GM12878 (cell line): Measurements from ENCODE around the gene SNED1. TPM values are rescaled to one million over a fixed set of nuclear protein-coding genes. Genes with fewer than 3 reads are reported as not detected.

ENCODE experiments used
- ATAC-seq: fragments of 200-7000 bp; cut with Tn5 transposase; 3 replicates; pipeline ENCODE4 v1.9.1; 2020; ENCODE audit warnings: mild to moderate bottlenecking, moderate library complexity
- BruUV-seq: library from RNA; stranded (reverse); fragments of 400-500 nt; replicated peaks from 2 replicates; lab custom pipeline; 2021; lab: Mats Ljungman, UMichigan
- CTCF ChIA-PET: fragments of 300-600 bp; sonication (Branson Sonifier 250); formaldehyde crosslinking; extraction: SDS; loops from one replicate; lab custom pipeline; 2021; ENCODE audit warnings: inconsistent platforms; lab: Yijun Ruan, JAX
- POLR2A ChIA-PET: fragments of 350-600 bp; formaldehyde crosslinking; extraction: SDS; loops from one replicate; lab custom pipeline; 2021; ENCODE audit warnings: inconsistent platforms; lab: Charles Lee
- RAD21 ChIA-PET: fragments of 300-600 bp; sonication (Branson Sonifier 250); formaldehyde crosslinking; loops from one replicate; lab custom pipeline; 2023; ENCODE audit warnings: antibody characterized with exemption; ENCODE audit not compliant: unreplicated experiment; lab: Charles Lee
- SMC1A ChIA-PET: fragments of 300-600 bp; sonication (Branson Sonifier 250); formaldehyde crosslinking; loops from one replicate; lab custom pipeline; 2023; ENCODE audit not compliant: unreplicated experiment, uncharacterized antibody; lab: Charles Lee
- DNase-seq: peaks from one replicate; pipeline ENCODE4 v3.0.0-alpha.2; 2011; ENCODE audit warnings: low read depth, low spot score
- FAIRE-seq: peaks from 3 replicates; lab custom pipeline; 2011; peaks lifted over from hg19 to GRCh38; lab: Jason Lieb, UNC
- H2AFZ ChIP-seq: 2 replicates; pipeline ENCODE4 v1.6.0; 2011; ENCODE audit warnings: low read depth, low read length, control low read depth; ENCODE audit not compliant: control insufficient read depth
- H3K27ac ChIP-seq: 2 replicates; pipeline ENCODE4 v1.5.1; 2011; ENCODE audit warnings: control low read depth; ENCODE audit not compliant: control insufficient read depth, insufficient read depth
- H3K27me3 ChIP-seq, 2 experiments: replicated peaks in 1 of 2; 2 replicates each; pipeline versions ENCODE4 v1.6.0 to v1.6.1; 2011; ENCODE audit warnings: low read length in 1 of 2; ENCODE audit not compliant: control insufficient read depth in 2 of 2, insufficient read depth in 2 of 2
- H3K36me3 ChIP-seq, 2 experiments: 2 replicates each; pipeline ENCODE4 v1.5.1; 2011; ENCODE audit warnings: low read length in 1 of 2; ENCODE audit not compliant: control insufficient read depth in 2 of 2, insufficient read depth in 2 of 2
- H3K4me1 ChIP-seq: 2 replicates; pipeline ENCODE4 v1.6.1; 2011; ENCODE audit warnings: mild to moderate bottlenecking, low read length, moderate library complexity, mixed read lengths; ENCODE audit not compliant: control insufficient read depth, insufficient read depth
- H3K4me2 ChIP-seq: 2 replicates; pipeline ENCODE4 v1.6.0; 2011; ENCODE audit warnings: control low read depth; ENCODE audit not compliant: control insufficient read depth, insufficient read depth
- H3K4me3 ChIP-seq: fragments of 200-600 bp; sonication (generic); 2 replicates; pipeline ENCODE4 v1.5.1; 2016
- H3K79me2 ChIP-seq: 2 replicates; pipeline ENCODE4 v1.6.0; 2011; ENCODE audit warnings: low read length; ENCODE audit not compliant: control insufficient read depth, insufficient read depth
- H3K9ac ChIP-seq: 2 replicates; pipeline ENCODE4 v1.8.0; 2011; ENCODE audit warnings: low read length, control low read depth, mixed read lengths; ENCODE audit not compliant: control insufficient read depth, insufficient read depth
- H3K9me3 ChIP-seq: replicated peaks from 3 replicates; pipeline ENCODE4 v1.5.1; 2011; ENCODE audit warnings: mild to moderate bottlenecking, low read length; ENCODE audit not compliant: control insufficient read depth, insufficient read depth
- H4K20me1 ChIP-seq: 2 replicates; pipeline ENCODE4 v1.6.0; 2011; ENCODE audit not compliant: control insufficient read depth, insufficient read depth
- BCL11A ChIP-seq: IDR thresholded peaks from 2 replicates; pipeline ENCODE4 v1.6.1; 2011; ENCODE audit warnings: low read depth, low read length
- MEF2A ChIP-seq: IDR thresholded peaks from 2 replicates; pipeline ENCODE4 v1.6.1; 2011; ENCODE audit warnings: low read depth, mild to moderate bottlenecking, low read length, moderate library complexity; ENCODE audit not compliant: insufficient read depth
- WGBS: methylation state at CpG from one replicate; pipeline ENCODE4 v1.1.6; 2016; ENCODE audit warnings: low lambda C conversion rate; ENCODE audit not compliant: insufficient replicate concordance, insufficient coverage; ENCODE audit errors: missing lambda C conversion rate; 5-methylcytosine and 5-hydroxymethylcytosine counted together
- in situ Hi-C: fragments of 300-500 bp; cut with MboI; formaldehyde crosslinking; loops from 9 replicates; pipeline ENCODE4 v1.14.3; 2018; ENCODE audit warnings: mixed read lengths
- intact Hi-C: fragments of 100-400 bp; cut with micrococcal nuclease; formaldehyde crosslinking; loops from one replicate; pipeline ENCODE4 v1.14.2; 2022; ENCODE audit not compliant: unreplicated experiment
- polyA plus RNA-seq, 11 experiments: library from polyadenylated mRNA; depleted of rRNA in 4 of 11; unstranded in 6 of 11; stranded (reverse) in 5 of 11; fragments of >200 nt; fragmentation: Nextera tagmentation in 4 of 11; fragmentation: Illumina TruSeq in 1 of 11; extraction: Ambion mirVana in 4 of 11; extraction: Trizol in 1 of 11; gene quantifications; 1 replicate in 1 of 11; 2 replicates in 10 of 11; pipeline versions ENCODE4 v1.2.1 to v1.2.3, GENCODE V29; 2011 to 2016; ENCODE audit warnings: inconsistent platforms in 2 of 11, missing spikeins in 2 of 11, low read depth in 1 of 11
- total RNA-seq, 4 experiments: library from RNA; depleted of rRNA in 3 of 4; stranded (reverse); fragments of >200 nt in 3 of 4; fragmentation: Illumina TruSeq in 1 of 4; extraction: Trizol in 1 of 4; gene quantifications; 2 replicates each; pipeline versions ENCODE4 v1.2.1 to v1.2.3, GENCODE V29; 2013 to 2021
- TF ChIP-seq, protein P1 (sequence below): fragments of 150-350 bp; IDR thresholded peaks from 2 replicates; pipeline ENCODE4 v1.6.1; 2014; ENCODE audit warnings: mild to moderate bottlenecking, low read depth, low read length
- TF ChIP-seq, protein P2 (sequence below): fragments of 450-650 bp; formaldehyde crosslinking; IDR thresholded peaks from 2 replicates; pipeline ENCODE4 v1.5.0; 2022; ENCODE audit warnings: mild to moderate bottlenecking, missing genetic modification characterization

SNED1 gene
- total and polyA plus RNA-seq, 10 of the 15 experiments (the other 5 are each of a cell fraction or from before 2014, with no cell fraction given): 0.05 to 8.4 (median 3.0) TPM

DNA sequence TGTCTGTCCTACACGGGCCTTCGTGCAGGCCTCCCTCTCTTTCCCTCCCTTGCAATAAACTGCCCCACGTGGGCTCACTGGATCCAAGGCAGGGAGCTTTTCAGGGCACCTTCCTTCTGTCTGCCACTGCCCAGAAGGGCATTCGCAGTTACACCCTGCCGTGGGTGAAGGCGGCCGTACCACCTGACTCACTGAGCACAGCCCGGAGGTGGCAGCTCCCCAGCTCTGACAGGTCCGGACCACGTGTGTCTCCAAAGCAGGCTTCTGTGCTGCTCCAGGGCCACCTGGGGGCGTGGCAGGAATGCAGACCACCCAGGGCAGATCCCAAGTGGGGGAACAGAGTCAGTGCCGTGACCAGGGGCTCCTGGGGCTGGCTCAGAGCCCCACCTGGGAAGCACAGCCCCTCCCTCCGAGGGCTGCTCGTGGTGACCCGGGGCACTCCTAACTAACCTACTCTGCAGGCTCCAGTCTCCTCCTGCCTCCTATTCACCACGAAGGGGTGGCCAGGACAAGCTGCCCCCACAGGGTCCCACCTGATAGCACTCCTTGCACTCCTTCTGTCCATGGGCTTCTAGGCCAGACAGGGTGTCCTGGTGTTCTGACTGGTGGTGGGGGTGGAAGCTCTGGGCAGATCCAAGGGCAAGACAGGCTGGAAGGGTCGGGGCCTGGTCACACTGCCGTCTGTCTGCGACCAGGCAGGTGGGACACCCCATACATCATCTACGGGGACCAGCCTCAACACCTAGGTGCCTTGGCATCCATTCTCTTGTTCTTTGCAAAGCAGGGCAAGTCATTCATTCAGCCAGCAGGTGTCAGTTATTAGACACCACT lies 9.7 kb downstream of the SNED1 start (continued):
- TF ChIP-seq, protein P1, sequence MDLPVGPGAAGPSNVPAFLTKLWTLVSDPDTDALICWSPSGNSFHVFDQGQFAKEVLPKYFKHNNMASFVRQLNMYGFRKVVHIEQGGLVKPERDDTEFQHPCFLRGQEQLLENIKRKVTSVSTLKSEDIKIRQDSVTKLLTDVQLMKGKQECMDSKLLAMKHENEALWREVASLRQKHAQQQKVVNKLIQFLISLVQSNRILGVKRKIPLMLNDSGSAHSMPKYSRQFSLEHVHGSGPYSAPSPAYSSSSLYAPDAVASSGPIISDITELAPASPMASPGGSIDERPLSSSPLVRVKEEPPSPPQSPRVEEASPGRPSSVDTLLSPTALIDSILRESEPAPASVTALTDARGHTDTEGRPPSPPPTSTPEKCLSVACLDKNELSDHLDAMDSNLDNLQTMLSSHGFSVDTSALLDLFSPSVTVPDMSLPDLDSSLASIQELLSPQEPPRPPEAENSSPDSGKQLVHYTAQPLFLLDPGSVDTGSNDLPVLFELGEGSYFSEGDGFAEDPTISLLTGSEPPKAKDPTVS: no peak

DNA sequence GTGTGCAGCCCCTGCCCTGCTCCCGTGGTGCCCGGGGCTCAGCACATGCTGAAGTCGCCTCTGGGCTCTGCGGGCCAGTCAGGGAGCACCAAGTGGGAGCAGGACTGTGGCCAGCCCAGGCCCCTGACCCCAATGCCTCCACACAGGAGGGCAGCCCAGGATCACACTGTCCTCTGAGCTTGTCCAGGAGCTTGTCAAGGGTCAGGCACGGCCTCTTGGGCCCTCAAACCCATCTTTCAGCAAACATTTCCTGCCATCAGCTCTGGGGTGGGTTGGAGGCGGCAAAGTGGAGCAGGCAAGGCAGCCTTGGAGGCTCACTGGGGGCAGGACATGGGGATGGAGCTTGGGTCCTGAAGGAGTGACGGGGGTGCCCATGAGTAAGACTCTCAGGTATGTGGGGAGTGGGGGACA lies 10.3 kb downstream of the SNED1 start:
- no peaks in the 10 kb centered on the region for H3K4me1 ChIP-seq
- CTCF ChIA-PET: no interaction called here
- no peak overlapping the region for H3K4me2 ChIP-seq
- ATAC-seq: no peak
- H4K20me1 ChIP-seq: no peaks in the 10 kb centered on the region
- H3K9me3 ChIP-seq: no peaks in the 10 kb centered on the region; the same call in 2 of the 3 replicates
- no peaks in the 10 kb centered on the region for H3K36me3 ChIP-seq
- RAD21 ChIA-PET: no interaction called here
- FAIRE-seq: no peak
- no peak overlapping the region for H3K9ac ChIP-seq
- BruUV-seq: no TSS peak
- no peaks in the 10 kb centered on the region for H3K79me2 ChIP-seq
- TF ChIP-seq, protein P2, sequence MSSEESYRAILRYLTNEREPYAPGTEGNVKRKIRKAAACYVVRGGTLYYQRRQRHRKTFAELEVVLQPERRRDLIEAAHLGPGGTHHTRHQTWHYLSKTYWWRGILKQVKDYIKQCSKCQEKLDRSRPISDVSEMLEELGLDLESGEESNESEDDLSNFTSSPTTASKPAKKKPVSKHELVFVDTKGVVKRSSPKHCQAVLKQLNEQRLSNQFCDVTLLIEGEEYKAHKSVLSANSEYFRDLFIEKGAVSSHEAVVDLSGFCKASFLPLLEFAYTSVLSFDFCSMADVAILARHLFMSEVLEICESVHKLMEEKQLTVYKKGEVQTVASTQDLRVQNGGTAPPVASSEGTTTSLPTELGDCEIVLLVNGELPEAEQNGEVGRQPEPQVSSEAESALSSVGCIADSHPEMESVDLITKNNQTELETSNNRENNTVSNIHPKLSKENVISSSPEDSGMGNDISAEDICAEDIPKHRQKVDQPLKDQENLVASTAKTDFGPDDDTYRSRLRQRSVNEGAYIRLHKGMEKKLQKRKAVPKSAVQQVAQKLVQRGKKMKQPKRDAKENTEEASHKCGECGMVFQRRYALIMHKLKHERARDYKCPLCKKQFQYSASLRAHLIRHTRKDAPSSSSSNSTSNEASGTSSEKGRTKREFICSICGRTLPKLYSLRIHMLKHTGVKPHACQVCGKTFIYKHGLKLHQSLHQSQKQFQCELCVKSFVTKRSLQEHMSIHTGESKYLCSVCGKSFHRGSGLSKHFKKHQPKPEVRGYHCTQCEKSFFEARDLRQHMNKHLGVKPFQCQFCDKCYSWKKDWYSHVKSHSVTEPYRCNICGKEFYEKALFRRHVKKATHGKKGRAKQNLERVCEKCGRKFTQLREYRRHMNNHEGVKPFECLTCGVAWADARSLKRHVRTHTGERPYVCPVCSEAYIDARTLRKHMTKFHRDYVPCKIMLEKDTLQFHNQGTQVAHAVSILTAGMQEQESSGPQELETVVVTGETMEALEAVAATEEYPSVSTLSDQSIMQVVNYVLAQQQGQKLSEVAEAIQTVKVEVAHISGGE (CRISPR knock-in tag): no peak
- TF ChIP-seq BCL11A: no peak
- TF ChIP-seq MEF2A: no peak
- no peak overlapping the region for H3K4me3 ChIP-seq
- 27% methylated on average over 7 of the region's 7 CpGs for WGBS
- intact Hi-C loops: no loop called here
- no peak for DNase-seq
- in situ Hi-C loops: no loop called here
- no peak overlapping the region for H3K27ac ChIP-seq
- SMC1A ChIA-PET: no interaction called here
- POLR2A ChIA-PET: no interaction called here
- no peak overlapping the region for H2AFZ ChIP-seq
- peaks cover 0 to 2% of the 10 kb centered on the region in 2 experiments; a peak in 3 of 4 replicates for H3K27me3 ChIP-seq
